Astrocyte (in vitro differentiated cells and primary cell): ENCODE measurements around the gene SATB1. TPM values are rescaled to one million over a fixed set of nuclear protein-coding genes. Genes with fewer than 3 reads are reported as not detected.
A peak's percentile ranks its signal among the peaks of the same experiment; 100 is the strongest.

Source experiments
- DNase-seq: peaks from one replicate; pipeline ENCODE4 v3.0.0-alpha.2; 2010; ENCODE audit warnings: low read depth
- FAIRE-seq: peaks from 2 replicates; lab custom pipeline; 2011; peaks lifted over from hg19 to GRCh38; lab: Jason Lieb, UNC
- H2AFZ ChIP-seq: 2 replicates; pipeline ENCODE4 v1.6.0; 2012; ENCODE audit warnings: low read depth, low read length, inconsistent platforms
- H3K27ac ChIP-seq: 2 replicates; pipeline ENCODE4 v1.5.1; 2011; ENCODE audit warnings: low read depth, low read length, inconsistent platforms
- H3K27me3 ChIP-seq: 2 replicates; pipeline ENCODE4 v1.6.0; 2011; ENCODE audit warnings: low read length, inconsistent platforms; ENCODE audit not compliant: insufficient read depth
- H3K36me3 ChIP-seq: 2 replicates; pipeline ENCODE4 v1.5.1; 2011; ENCODE audit warnings: low read length, inconsistent platforms; ENCODE audit not compliant: insufficient read depth
- H3K4me1 ChIP-seq: 2 replicates; pipeline ENCODE4 v1.5.1; 2011; ENCODE audit warnings: low read length, inconsistent platforms; ENCODE audit not compliant: insufficient read depth
- H3K4me2 ChIP-seq: 2 replicates; pipeline ENCODE4 v1.6.0; 2012; ENCODE audit warnings: low read length, inconsistent platforms
- H3K4me3 ChIP-seq: 2 replicates; pipeline ENCODE4 v1.5.1; 2011; ENCODE audit warnings: low read depth, mild to moderate bottlenecking, low read length, inconsistent platforms; ENCODE audit not compliant: insufficient read depth
- H3K79me2 ChIP-seq: 2 replicates; pipeline ENCODE4 v1.6.0; 2012; ENCODE audit warnings: mild to moderate bottlenecking, low read length, inconsistent platforms; ENCODE audit not compliant: insufficient read depth
- H3K9ac ChIP-seq: 2 replicates; pipeline ENCODE4 v1.6.0; 2012; ENCODE audit warnings: mild to moderate bottlenecking, low read length, inconsistent platforms
- H3K9me3 ChIP-seq: 2 replicates; pipeline ENCODE4 v1.5.1; 2012; ENCODE audit warnings: low read depth, mild to moderate bottlenecking, low read length, inconsistent platforms; ENCODE audit not compliant: insufficient read depth
- H4K20me1 ChIP-seq: 2 replicates; pipeline ENCODE4 v1.6.0; 2012; ENCODE audit warnings: low read length, inconsistent platforms; ENCODE audit not compliant: insufficient read depth
- H3K27ac Mint-ChIP-seq: one replicate; pipeline ENCODE4 v1.8.0; 2021; ENCODE audit warnings: mild to moderate bottlenecking, mixed read lengths; ENCODE audit not compliant: unreplicated experiment
- H3K27me3 Mint-ChIP-seq: one replicate; pipeline ENCODE4 v1.8.0; 2021; ENCODE audit warnings: low read depth, mixed read lengths; ENCODE audit not compliant: unreplicated experiment
- H3K36me3 Mint-ChIP-seq: one replicate; pipeline ENCODE4 v1.8.0; 2021; ENCODE audit warnings: low read depth, mixed read lengths; ENCODE audit not compliant: unreplicated experiment
- H3K4me1 Mint-ChIP-seq: one replicate; pipeline ENCODE4 v1.8.0; 2021; ENCODE audit warnings: low read depth, mixed read lengths; ENCODE audit not compliant: unreplicated experiment
- H3K4me3 Mint-ChIP-seq: one replicate; pipeline ENCODE4 v1.8.0; 2021; ENCODE audit warnings: mild to moderate bottlenecking, moderate library complexity, mixed read lengths; ENCODE audit not compliant: unreplicated experiment
- H3K9me3 Mint-ChIP-seq: one replicate; pipeline ENCODE4 v1.8.0; 2021; ENCODE audit warnings: mild to moderate bottlenecking, mixed read lengths; ENCODE audit not compliant: unreplicated experiment
- CTCF ChIP-seq: IDR thresholded peaks from 2 replicates; pipeline ENCODE4 v1.5.1; 2011; ENCODE audit warnings: low read depth, mild to moderate bottlenecking, inconsistent platforms, low read length, moderate library complexity; ENCODE audit not compliant: insufficient read depth
- EZH2 ChIP-seq: IDR thresholded peaks from 2 replicates; pipeline ENCODE4 v1.6.1; 2012; ENCODE audit warnings: mild to moderate bottlenecking, low read length, inconsistent platforms; ENCODE audit not compliant: insufficient read depth
- total RNA-seq: library from RNA; stranded (reverse); gene quantifications from 2 replicates; pipeline ENCODE4 v1.2.1, GENCODE V29; 2021

Gene SATB1
- total RNA-seq, 1 donor from 2014 or later, result 18.0 TPM

DNA sequence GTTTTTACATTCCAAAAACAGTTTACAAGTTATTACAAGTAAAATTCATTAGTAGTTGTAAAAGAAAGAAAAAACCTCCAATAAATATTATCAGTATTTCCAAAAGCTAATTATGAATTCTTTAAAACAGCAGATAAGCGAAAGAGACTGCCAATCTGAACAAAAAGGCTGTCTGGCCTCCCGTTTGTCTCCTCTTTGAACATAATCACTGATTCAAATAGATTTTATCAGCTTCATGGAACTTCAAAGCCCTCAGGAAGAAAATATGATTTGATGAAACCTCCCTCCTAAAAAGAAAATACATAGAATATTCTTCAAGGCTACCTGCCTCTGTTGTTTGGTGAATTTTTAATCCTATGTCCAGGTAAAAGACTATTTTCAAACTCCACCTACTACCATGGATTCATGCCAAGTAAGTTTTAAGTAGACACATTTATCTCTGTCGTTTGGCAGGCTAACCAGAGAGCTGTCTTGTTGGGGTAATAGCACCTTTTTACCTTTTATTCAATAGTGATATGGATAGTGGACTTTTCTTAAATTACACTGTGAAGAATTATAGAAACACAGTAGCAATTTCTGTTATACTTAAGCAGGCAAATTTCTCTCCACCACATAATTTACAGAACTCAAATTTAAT lies 35.0 kb downstream of the SATB1 start:
- peaks cover 3% of the 10 kb centered on the region for H3K9me3 Mint-ChIP-seq
- TF ChIP-seq EZH2 (no peak), CTCF (no peak)
- H3K36me3 Mint-ChIP-seq, result peaks cover 5% of the 10 kb centered on the region

GRCh38 chr3:18389108-18389733 lies 35.9 kb downstream of the SATB1 start:
- TF ChIP-seq EZH2, result no peak
- TF ChIP-seq CTCF, result peak; percentile 65
- Histone ChIP-seq H3K27me3 (no peaks in the 10 kb centered on the region), H3K4me1 (no peaks in the 10 kb centered on the region), H4K20me1 (no peaks in the 10 kb centered on the region), H3K9ac (no peak overlapping the region), H3K4me2 (no peak overlapping the region), H2AFZ (no peak overlapping the region), H3K36me3 (no peaks in the 10 kb centered on the region), H3K4me3 (no peak overlapping the region), H3K27ac (no peak overlapping the region), H3K9me3 (no peaks in the 10 kb centered on the region), H3K79me2 (no peaks in the 10 kb centered on the region)
- DNase-seq (no peak), FAIRE-seq (no peak)
- Mint-ChIP-seq H3K4me3 (no peak overlapping the region), H3K9me3 (no peaks in the 10 kb centered on the region), H3K4me1 (no peaks in the 10 kb centered on the region), H3K27ac (no peak overlapping the region), H3K27me3 (no peaks in the 10 kb centered on the region), H3K36me3 (peaks cover 1% of the 10 kb centered on the region)

More for the DNA sequence above, 35.0 kb downstream of the SATB1 start:
- Histone ChIP-seq H4K20me1 (no peaks in the 10 kb centered on the region), H3K9ac (no peak overlapping the region), H3K4me1 (no peaks in the 10 kb centered on the region), H2AFZ (no peak overlapping the region), H3K4me2 (no peak overlapping the region), H3K36me3 (no peaks in the 10 kb centered on the region), H3K27me3 (no peaks in the 10 kb centered on the region), H3K4me3 (no peak overlapping the region), H3K79me2 (no peaks in the 10 kb centered on the region), H3K27ac (no peak overlapping the region), H3K9me3 (no peaks in the 10 kb centered on the region)
- Mint-ChIP-seq H3K4me1 (no peaks in the 10 kb centered on the region), H3K4me3 (no peak overlapping the region), H3K27ac (no peak overlapping the region), H3K27me3 (no peaks in the 10 kb centered on the region)
- no peak for FAIRE-seq
- DNase-seq, result no peak

GRCh38 chr3:18386274-18386890 lies 38.8 kb downstream of the SATB1 start:
- no peaks in the 10 kb centered on the region for H4K20me1 ChIP-seq
- no peaks in the 10 kb centered on the region for H3K36me3 ChIP-seq
- no peaks in the 10 kb centered on the region for H3K9me3 Mint-ChIP-seq
- no peaks in the 10 kb centered on the region for H3K79me2 ChIP-seq
- no peak overlapping the region for H3K4me3 ChIP-seq
- H3K27ac ChIP-seq, result no peak overlapping the region
- H3K36me3 Mint-ChIP-seq, result no peaks in the 10 kb centered on the region
- H3K4me3 Mint-ChIP-seq, result no peak overlapping the region
- no peaks in the 10 kb centered on the region for H3K9me3 ChIP-seq
- no peaks in the 10 kb centered on the region for H3K27me3 Mint-ChIP-seq
- H3K4me1 Mint-ChIP-seq, result no peaks in the 10 kb centered on the region
- H3K27ac Mint-ChIP-seq, result no peak overlapping the region
- no peak for FAIRE-seq
- no peak overlapping the region for H2AFZ ChIP-seq
- H3K4me2 ChIP-seq, result no peak overlapping the region
- TF ChIP-seq EZH2 (no peak), CTCF (no peak)
- H3K9ac ChIP-seq, result no peak overlapping the region
- no peaks in the 10 kb centered on the region for H3K27me3 ChIP-seq
- H3K4me1 ChIP-seq, result no peaks in the 10 kb centered on the region
- DNase-seq, result no peak
